GM19043 (cell line): ENCODE results near the gene HADHA.

Experiments
- ATAC-seq: cut with Tn5 transposase; IDR thresholded peaks from one replicate; pipeline ENCODE4 v1.9.1; 2021; ENCODE audit warnings: low read depth; ENCODE audit not compliant: unreplicated experiment

HADHA gene

DNA sequence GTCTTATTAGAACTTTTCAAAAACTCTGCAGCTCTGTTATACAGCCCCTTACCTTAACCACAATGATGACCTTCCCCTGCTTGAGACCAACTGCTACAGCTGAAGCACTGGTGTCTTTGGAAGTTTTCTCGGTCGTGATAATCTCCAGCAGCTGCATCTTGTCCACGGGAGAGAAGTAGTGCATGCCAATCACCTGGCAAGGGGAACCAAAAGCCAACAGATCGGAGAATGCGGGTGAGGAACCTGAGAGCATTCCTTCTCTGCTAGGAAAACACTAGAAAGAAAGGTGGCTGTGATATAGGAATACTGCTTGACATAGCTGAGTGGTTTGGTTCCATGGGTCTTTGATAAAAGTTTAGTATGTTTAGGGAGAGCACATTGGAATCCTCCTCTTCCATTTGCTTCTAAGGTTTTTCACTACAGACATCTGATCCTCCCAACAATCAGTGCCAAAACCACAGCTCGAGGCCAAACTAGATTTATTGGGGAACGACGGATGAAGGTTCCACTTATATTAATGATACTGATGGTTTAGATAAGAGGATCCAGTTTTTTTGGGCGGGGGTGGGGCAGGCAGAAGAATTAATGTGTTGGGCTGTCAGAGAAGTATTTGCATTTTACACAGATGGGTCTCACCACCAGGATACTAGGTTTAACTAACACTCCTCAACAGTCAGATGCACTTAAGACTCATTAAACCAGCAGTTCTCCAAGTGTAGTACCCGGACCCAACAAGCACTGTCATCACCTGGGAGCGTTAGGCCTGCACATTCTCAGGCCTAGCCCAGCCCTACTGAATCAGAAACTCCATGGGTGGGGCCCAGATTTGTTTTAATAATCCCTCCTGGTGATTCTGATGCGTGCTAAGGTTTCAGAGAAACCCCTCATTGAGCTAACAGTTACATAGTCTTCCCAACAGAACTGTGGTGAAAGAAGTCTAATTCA lies 49.1 kb downstream of the HADHA start:
- ATAC-seq: no peak

- ATAC-seq: no peak
These were observed 50.7 kb downstream of the HADHA start for GRCh38 chr2:26193578-26194231.

DNA sequence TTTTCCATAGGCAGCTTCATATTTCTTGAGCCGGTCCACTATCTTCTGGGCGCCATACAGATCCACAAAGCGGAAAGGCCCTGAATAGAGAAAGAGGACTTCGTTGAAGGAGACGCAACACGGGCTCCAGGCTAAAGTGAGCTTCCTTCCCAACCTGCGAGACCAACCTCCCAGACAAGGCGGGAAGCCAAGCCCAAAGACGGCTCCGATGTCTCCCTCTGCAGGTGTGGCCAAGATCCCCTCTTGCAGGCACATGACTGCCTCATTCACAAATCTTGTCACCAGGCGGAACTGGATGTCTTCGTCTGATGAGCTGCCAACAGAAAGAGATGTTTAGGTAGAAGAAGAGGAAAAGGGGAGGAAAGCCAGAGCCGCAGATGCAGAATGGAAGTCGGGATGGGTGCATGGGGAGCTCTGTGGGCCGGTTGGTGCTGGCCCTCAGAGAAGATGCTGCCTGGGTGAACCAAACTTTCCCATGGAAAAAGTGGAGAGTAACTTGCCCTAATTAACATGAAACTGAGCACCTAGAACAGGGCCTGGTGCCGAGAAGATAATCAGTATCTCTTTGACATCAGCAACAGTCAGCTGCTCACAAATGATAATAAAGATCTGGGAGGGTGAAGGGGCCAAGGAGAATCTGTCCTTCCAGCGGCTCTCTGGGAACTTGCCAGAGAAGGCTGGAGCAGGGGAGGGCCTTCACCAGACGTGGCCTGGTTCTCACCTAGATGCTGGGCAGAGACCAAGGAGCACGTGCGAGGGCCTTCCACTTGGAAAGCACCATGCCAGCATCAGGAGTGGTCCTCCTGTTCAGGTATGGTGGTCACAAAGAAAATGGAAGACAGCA lies 52.9 kb downstream of the HADHA start:
- ATAC-seq: no peak

GRCh38 chr2:26190369-26190768 lies 54.1 kb downstream of the HADHA start:
- ATAC-seq: no peak

DNA sequence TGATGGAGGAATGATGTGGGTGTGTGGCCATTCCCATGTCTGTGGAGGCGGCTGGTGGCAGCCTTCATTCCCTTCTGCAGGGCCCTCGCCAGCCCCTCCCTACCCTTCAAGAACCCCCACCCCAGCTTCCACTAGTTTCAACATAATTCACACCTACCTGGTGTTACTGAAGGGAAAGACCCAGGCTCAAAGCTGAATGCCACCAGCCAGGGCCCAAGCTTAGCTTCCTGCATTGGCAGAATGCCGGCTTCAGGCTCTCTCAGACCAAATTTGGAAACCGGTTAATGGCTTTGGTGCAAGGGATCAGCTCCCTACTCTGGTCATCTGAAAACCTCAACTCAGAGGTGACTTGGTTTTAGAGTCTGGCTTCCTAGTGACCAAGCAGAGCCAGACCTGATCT lies 54.7 kb downstream of the HADHA start:
- no peak for ATAC-seq

- ATAC-seq: no peak
These were observed 55.3 kb downstream of the HADHA start for GRCh38 chr2:26189123-26189522.

GRCh38 chr2:26187537-26188104 lies 56.8 kb downstream of the HADHA start:
- no peak for ATAC-seq

DNA sequence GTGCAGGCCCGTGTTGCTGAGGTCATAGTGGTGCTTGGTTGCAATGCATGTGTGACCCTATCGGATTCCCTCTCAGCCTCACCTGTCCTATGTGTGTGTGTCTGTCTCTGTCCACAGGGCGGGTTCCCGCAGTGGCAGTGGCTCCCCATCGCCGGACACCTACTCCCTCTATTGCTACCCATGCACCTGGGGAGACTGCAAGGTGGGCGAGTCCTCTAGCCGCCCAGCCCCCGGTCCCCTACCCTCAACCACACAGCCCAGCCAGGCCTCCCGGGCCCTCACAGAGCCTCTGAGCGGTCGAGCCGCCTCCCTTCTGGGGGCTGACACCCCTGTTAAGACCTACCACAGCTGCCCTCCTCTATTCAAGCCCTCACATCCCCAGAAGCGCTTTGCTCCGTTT lies 57.3 kb downstream of the HADHA start:
- no peak for ATAC-seq

DNA sequence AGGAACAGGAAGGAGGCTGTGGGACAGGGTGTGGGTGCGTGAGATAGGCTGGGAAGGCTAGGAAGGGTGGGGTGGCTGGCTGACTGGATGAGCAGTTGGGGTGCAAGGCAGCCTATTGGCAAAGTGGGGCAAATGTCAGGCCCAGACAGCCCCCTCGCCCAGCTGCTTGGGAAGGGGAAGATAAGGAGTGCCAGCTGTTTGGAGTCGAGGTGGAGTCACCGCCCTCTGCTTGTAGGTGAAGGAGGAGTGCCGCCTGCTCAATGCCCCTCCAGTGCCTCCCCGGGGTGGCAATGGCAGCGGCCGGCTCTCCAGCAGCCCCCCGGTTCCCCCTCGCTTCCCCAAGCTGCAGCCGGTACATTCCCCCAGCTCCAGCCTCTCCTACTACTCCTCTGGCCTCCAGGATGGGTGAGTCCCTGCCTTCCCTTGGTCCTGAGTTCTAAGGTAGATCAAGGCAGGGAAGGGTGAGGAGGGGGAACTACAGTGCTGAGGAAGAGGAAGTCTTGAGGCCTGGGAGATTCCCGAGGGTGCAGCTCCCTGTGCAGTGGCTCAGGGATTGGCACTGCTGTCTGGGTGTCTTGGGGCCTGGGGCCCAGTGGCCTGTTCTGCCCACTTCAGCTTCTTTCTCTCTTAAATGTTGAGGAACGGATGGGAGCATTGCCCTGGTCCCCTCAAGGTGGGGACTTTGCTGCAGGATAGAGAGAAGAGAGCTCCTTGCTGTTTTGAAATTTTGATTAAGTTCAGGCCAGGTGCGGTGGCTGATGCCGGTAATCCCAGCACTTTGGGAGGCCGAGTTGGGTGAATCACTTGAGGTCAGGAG lies 58.3 kb downstream of the HADHA start:
- no peak for ATAC-seq

GRCh38 chr2:26185304-26185928 lies 59.0 kb downstream of the HADHA start:
- ATAC-seq: no peak

DNA sequence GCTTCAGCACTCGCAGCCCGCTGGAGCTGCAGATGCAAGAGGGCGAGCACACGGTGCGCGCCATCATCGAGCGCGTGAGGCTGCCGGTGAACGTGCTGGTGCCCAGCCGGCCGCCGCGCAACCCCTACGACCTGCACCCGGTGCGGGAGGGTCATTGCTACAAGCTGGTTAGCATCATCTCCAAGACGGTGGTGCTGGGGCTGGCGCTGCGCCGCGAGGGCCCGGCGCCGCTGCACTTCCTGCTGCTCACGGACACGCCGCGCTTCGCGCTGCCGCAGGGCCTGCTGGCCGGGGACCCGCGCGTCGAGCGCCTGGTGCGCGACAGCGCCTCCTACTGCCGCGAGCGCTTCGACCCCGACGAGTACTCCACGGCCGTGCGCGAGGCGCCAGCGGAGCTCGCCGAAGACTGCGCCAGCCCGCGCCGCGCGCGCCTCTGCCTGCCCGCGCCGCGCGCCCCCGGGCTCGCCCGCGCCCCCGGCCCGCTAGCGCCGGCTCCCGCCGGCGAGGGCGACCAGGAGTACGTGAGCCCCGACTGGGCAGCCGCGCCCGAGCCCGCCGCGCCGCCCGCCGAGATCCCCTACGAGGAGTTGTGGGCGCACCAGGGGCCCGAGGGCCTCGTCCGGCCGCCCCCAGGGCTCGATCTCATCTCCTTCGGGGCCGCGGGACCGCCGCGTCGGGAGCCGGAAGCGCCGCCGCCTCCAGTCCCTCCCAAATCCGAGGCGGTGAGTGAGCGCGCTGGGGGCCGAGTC lies 59.7 kb downstream of the HADHA start:
- peak; percentile 84 for ATAC-seq

GRCh38 chr2:26184121-26184520 lies 60.3 kb downstream of the HADHA start:
- ATAC-seq: no peak

- ATAC-seq: no peak
These were observed 61.4 kb downstream of the HADHA start for GRCh38 chr2:26182887-26183630.

- no peak for ATAC-seq
These were observed 62.0 kb downstream of the HADHA start for GRCh38 chr2:26182441-26182840.

GRCh38 chr2:26179446-26179913 lies 65.0 kb downstream of the HADHA start:
- ATAC-seq: no peak

- no peak for ATAC-seq
These were observed 65.5 kb downstream of the HADHA start for GRCh38 chr2:26178746-26179436.

- ATAC-seq: no peak
These were observed 66.2 kb downstream of the HADHA start for GRCh38 chr2:26178246-26178645.
